Measurements from ENCODE around the gene GDF10. TPM values are rescaled to one million over a fixed set of nuclear protein-coding genes. Genes with fewer than 3 reads are reported as not detected.
A peak's percentile ranks its signal among the peaks of the same experiment; 100 is the strongest.

The GDF10 gene
- total RNA-seq, 4 donors from 2014 or later, result 0.29 to 12.6 (median 0.57) TPM

DNA sequence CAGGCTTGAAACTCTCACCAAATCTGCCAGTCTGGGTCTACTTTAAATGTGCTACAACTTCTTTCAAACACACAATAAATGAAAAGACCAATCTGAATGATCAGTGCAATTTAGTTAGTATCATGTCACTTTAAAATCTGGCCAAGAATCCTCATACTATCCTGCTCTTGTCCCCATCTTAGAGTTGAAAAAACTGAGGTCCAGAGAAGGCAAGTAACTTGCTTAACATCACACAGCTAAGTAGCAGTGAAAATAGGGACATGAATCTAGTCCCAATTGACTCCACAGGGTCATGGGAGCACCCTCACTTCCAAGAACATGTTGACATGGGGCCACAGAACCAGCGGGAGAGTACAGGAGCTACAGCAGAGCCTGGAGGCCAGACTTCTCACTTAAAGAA is 3.1 kb upstream of the GDF10 start:
- no peak for DNase-seq
- TF ChIP-seq, protein P1, sequence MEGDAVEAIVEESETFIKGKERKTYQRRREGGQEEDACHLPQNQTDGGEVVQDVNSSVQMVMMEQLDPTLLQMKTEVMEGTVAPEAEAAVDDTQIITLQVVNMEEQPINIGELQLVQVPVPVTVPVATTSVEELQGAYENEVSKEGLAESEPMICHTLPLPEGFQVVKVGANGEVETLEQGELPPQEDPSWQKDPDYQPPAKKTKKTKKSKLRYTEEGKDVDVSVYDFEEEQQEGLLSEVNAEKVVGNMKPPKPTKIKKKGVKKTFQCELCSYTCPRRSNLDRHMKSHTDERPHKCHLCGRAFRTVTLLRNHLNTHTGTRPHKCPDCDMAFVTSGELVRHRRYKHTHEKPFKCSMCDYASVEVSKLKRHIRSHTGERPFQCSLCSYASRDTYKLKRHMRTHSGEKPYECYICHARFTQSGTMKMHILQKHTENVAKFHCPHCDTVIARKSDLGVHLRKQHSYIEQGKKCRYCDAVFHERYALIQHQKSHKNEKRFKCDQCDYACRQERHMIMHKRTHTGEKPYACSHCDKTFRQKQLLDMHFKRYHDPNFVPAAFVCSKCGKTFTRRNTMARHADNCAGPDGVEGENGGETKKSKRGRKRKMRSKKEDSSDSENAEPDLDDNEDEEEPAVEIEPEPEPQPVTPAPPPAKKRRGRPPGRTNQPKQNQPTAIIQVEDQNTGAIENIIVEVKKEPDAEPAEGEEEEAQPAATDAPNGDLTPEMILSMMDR (IDR thresholded peaks at IDR 0.05), result no peak
- no peak for TF ChIP-seq POLR2A (IDR thresholded peaks at IDR 0.05)
- Histone ChIP-seq H3K4me1 (peaks cover 0 to 32% (median 11%) of the 10 kb centered on the region in 3 donors), H3K27ac (no peak overlapping the region), H3K36me3 (no peaks in the 10 kb centered on the region), H3K4me3 (no peak overlapping the region), H3K27me3 (peaks cover 0 to 82% (median 5%) of the 10 kb centered on the region in 4 donors), H3K9me3 (no peaks in the 10 kb centered on the region)
- WGBS, 2 donors, result 70% methylated on average over 1 of the region's 1 CpG; no CpG with 5 or more reads in 1 of the 2 donors
- intact Hi-C loops (cut with DNase I), result no loop called here

DNA sequence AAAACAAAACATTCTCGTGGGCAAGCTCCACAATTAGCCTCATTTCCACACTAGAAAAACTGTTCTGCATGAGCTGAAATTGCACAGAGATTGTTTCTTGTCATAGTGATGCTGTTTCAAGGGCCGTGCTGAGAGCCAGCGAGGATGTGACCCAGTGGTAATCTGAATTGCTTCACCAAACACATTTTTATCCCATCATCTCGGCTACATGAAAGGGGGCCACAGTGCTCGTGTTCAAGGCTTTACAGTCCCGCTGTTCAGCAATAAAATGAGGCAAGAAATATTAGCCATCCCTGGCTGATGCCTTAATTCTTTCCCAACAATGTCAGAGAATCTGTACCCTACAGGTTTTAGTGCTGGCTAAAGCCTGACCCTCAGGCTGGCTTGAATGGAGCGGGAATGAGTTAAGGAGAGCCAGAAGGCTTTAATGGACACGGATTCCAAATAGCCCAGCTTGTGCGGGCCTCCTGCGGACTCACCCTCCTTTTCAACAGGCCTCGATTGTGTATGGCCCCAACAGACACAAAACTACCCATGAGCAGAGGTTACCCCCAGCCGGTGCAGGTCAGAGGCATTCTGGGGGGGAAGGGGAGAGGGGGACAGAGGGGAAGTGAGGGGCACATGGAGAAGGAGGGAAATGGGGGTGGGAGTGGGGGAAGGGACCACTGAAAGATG is 2.0 kb upstream of the GDF10 start:
- H3K27me3 ChIP-seq, result peaks cover 0 to 91% (median 5%) of the 10 kb centered on the region in 4 donors
- peaks cover 0 to 32% (median 11%) of the 10 kb centered on the region in 3 donors for H3K4me1 ChIP-seq
- intact Hi-C loops (cut with DNase I), result no loop called here
- TF ChIP-seq, protein P1 (IDR thresholded peaks at IDR 0.05), result no peak
- no peak for TF ChIP-seq POLR2A (IDR thresholded peaks at IDR 0.05)
- peak overlapping the region in 2 of 4 donors; percentile 16 to 60 for H3K27ac ChIP-seq
- H3K9me3 ChIP-seq, result no peaks in the 10 kb centered on the region
- no peak overlapping the region for H3K4me3 ChIP-seq
- WGBS, 2 donors, result 73 to 84% methylated on average over 6 to 11 of the region's 12 CpGs
- H3K36me3 ChIP-seq, result no peaks in the 10 kb centered on the region
- no peak for DNase-seq

DNA sequence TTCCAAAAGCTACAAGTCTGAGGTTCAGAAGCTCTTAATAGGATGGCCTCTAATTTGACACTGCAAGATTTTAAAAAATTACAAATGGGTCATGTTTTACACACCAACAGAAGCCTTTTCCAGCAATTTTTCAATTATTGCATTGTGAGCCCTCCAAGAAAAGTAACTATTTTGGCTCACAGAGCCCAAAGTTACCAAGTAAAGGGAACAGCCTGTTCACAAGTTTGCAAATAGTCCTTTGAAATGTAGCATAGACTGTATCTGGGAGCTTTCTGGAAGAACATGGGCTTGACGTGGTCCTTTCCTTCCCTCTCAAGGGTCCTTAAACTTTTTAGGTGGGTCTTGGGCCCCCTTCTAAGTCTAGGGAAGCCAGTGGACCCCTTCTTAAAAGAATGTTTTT is 1.3 kb upstream of the GDF10 start:
- Histone ChIP-seq H3K36me3 (no peaks in the 10 kb centered on the region), H3K27ac (peak overlapping the region in 1 of 4 donors; percentile 60), H3K4me1 (peaks cover 0 to 32% (median 11%) of the 10 kb centered on the region in 3 donors), H3K9me3 (no peaks in the 10 kb centered on the region), H3K27me3 (peaks cover 0 to 92% (median 5%) of the 10 kb centered on the region in 4 donors), H3K4me3 (no peak overlapping the region)
- intact Hi-C loops (cut with DNase I), result no loop called here
- WGBS, 2 donors, result 50 to 83% methylated on average over 1 of the region's 1 CpG
- TF ChIP-seq, protein P1 (IDR thresholded peaks at IDR 0.05), result no peak
- TF ChIP-seq POLR2A (IDR thresholded peaks at IDR 0.05), result no peak
- DNase-seq, result no peak

DNA sequence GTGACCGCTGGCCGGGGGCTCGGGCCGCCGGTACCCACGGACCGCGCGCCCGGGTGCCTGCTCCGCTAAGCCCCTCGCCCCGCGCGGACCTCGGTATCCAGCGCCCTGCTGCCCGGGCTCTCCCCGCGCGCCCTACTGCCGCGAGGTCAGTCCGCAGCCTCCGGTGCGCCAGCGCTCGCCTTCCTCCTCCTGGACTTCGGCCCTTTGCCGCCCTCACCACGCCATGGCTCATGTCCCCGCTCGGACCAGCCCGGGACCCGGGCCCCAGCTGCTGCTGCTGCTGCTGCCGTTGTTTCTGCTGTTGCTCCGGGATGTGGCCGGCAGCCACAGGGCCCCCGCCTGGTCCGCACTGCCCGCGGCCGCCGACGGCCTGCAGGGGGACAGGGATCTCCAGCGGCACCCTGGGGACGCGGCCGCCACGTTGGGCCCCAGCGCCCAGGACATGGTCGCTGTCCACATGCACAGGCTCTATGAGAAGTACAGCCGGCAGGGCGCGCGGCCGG is 483 bp downstream of the GDF10 start:
- Histone ChIP-seq H3K9me3 (no peaks in the 10 kb centered on the region), H3K27ac (peak overlapping the region in 2 of 4 donors; percentile 28 to 58), H3K27me3 (peaks cover 0 to 82% (median 5%) of the 10 kb centered on the region in 4 donors), H3K4me1 (peaks cover 0 to 30% (median 11%) of the 10 kb centered on the region in 3 donors), H3K4me3 (peak overlapping the region; percentile 31 to 66 (median 42)), H3K36me3 (no peaks in the 10 kb centered on the region)
- TF ChIP-seq POLR2A (IDR thresholded peaks at IDR 0.05), result no peak
- TF ChIP-seq, protein P1 (IDR thresholded peaks at IDR 0.05), result no peak
- 0 to 43% methylated on average over 5 to 8 of the region's 57 CpGs for WGBS, 2 donors
- no peak for DNase-seq
- intact Hi-C loops (cut with DNase I), result no loop called here

DNA sequence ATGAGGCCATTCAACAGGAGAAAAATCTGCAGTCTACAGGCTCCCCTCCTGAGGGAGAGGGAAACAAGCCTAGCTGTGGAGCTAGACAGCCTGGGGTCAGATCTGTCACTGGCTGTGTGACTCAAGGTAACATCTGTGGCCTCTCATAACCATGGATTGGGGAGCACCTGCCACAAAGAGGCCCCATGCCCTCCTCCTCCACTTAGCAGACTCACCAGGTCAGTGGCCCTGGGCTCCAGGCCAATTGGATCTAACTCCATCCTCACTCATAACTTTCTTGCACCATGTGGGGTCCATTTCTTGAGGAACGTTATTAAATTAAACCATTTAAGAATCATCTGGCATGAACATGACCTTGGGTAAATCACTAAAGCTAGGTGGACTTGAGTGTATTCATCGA is 1.8 kb downstream of the GDF10 start:
- TF ChIP-seq, protein P1 (IDR thresholded peaks at IDR 0.05), result no peak
- peaks cover 0 to 22% (median 11%) of the 10 kb centered on the region in 3 donors for H3K4me1 ChIP-seq
- peaks cover 0 to 85% (median 5%) of the 10 kb centered on the region in 4 donors for H3K27me3 ChIP-seq
- no peaks in the 10 kb centered on the region for H3K9me3 ChIP-seq
- intact Hi-C loops (cut with DNase I), result no loop called here
- no peaks in the 10 kb centered on the region for H3K36me3 ChIP-seq
- WGBS, 2 donors, result 81 to 83% methylated on average over 2 of the region's 2 CpGs
- H3K4me3 ChIP-seq, result peak overlapping the region in 2 of 4 donors; percentile 49 to 66
- no peak for DNase-seq
- no peak overlapping the region for H3K27ac ChIP-seq

Measured in esophagus squamous epithelium (tissue), 5 donors.